HepG2 (cell line): ENCODE measurements around the gene PLEKHN1. TPM values are rescaled to one million over a fixed set of nuclear protein-coding genes. Genes with fewer than 3 reads are reported as not detected.

ENCODE experiments used
- FOSL2 ChIP-seq: sonication (generic); formaldehyde crosslinking; IDR thresholded peaks from 2 replicates; pipeline ENCODE4 v1.4.0; 2020; ENCODE audit warnings: missing genetic modification reagents
- HIC2 ChIP-seq: sonication (generic); formaldehyde crosslinking; IDR thresholded peaks from 2 replicates; pipeline ENCODE4 v1.9.0; 2022; ENCODE audit warnings: low read depth, missing genetic modification reagents
- HNRNPL ChIP-seq: fragments of 200-400 bp; formaldehyde crosslinking; IDR thresholded peaks from 2 replicates; pipeline ENCODE4 v1.6.1; 2017; ENCODE audit warnings: mild to moderate bottlenecking, low read depth, low read length
- MAX ChIP-seq: IDR thresholded peaks from 2 replicates; pipeline ENCODE4 v1.6.1; 2012; ENCODE audit warnings: inconsistent platforms
- MTF2 ChIP-seq: sonication (generic); formaldehyde crosslinking; IDR thresholded peaks from 2 replicates; pipeline ENCODE4 v1.5.0; 2020; ENCODE audit warnings: missing genetic modification reagents, borderline replicate concordance
- MYPOP ChIP-seq: sonication (generic); formaldehyde crosslinking; IDR thresholded peaks from 2 replicates; pipeline ENCODE4 v1.8.1; 2023; ENCODE audit warnings: mild to moderate bottlenecking, moderate library complexity, missing genetic modification reagents
- TRAFD1 ChIP-seq: sonication (generic); formaldehyde crosslinking; IDR thresholded peaks from 2 replicates; pipeline ENCODE4 v1.5.1; 2020; ENCODE audit warnings: missing genetic modification reagents, mild to moderate bottlenecking, borderline replicate concordance
- ZBTB14 ChIP-seq: sonication (generic); formaldehyde crosslinking; IDR thresholded peaks from 2 replicates; pipeline ENCODE4 v1.4.0; 2020; ENCODE audit warnings: missing genetic modification reagents
- ZNF777 ChIP-seq: sonication (generic); formaldehyde crosslinking; IDR thresholded peaks from 2 replicates; pipeline ENCODE4 v1.4.0; 2020; ENCODE audit warnings: missing genetic modification reagents
- polyA plus RNA-seq, 8 experiments: library from polyadenylated mRNA; depleted of rRNA in 3 of 8; stranded (reverse) in 7 of 8; unstranded in 1 of 8; fragments of >200 nt; fragmentation: Illumina TruSeq in 4 of 8; extraction: Trizol in 4 of 8; gene quantifications; 2 replicates each; pipeline versions ENCODE4 v1.2.1 to v1.2.3, GENCODE V29; 2011 to 2016; ENCODE audit warnings: low read depth in 4 of 8, missing spikeins in 1 of 8, mixed read lengths in 1 of 8; ENCODE audit not compliant: insufficient read depth in 1 of 8
- total RNA-seq, 5 experiments: library from RNA; depleted of rRNA; stranded (reverse); fragments of >200 nt; fragmentation: Illumina TruSeq; extraction: Trizol; gene quantifications; 2 replicates each; pipeline ENCODE4 v1.2.3, GENCODE V29; 2016; ENCODE audit warnings: low read depth in 1 of 5

Gene PLEKHN1
- total and polyA plus RNA-seq, 2 of the 13 experiments (the other 11 are each of a cell fraction or from before 2014, with no cell fraction given) = 0.42 to 0.58 TPM

- TF ChIP-seq TRAFD1 (CRISPR knock-in tag) (no peak), HNRNPL (no peak), FOSL2 (CRISPR knock-in tag) (no peak), ZNF777 (peak; percentile 73), MTF2 (CRISPR knock-in tag) (peak; percentile 94; the same call in 1 of the 2 replicates), MAX (peak; percentile 38; the same call in 1 of the 2 replicates), ZBTB14 (CRISPR knock-in tag) (peak; percentile 24; the same call in 1 of the 2 replicates), HIC2 (CRISPR knock-in tag) (no peak), MYPOP (peak; percentile 55; the same call in 1 of the 2 replicates)
Measured at GRCh38 chr1:924656-925560, 41.4 kb upstream of the PLEKHN1 start (continued).
